Measurements from ENCODE around the gene SPSB2. TPM values are rescaled to one million over a fixed set of nuclear protein-coding genes. Genes with fewer than 3 reads are reported as not detected.
A peak's percentile ranks its signal among the peaks of the same experiment; 100 is the strongest.

Gene SPSB2
- total and polyA plus RNA-seq, 2 donors from 2014 or later: 19.0 to 21.3 TPM

DNA sequence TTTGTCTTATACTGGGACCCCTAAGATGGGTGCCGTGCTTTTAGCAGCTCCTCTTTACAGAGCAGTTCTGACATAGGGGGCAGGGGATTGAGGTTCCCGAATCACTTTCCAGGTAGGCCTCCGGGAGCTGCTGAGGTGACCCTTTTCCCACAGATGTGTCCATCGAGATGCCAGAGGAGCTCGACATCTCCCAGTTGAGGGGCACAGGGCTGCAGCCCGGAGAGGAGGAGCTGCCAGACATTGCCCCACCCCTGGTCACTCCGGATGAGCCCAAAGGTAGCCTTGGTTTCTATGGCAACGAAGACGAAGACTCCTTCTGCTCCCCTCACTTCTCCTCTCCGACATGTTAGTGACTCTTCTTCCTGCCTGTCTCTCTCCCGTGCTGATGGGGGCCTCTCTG, 10.1 kb downstream of the SPSB2 start:
- DNase-seq (peak in 1 of 5 donors; percentile 59), FAIRE-seq (no peak)
- intact Hi-C loops (cut with DNase I): no loop called here
- peaks cover 6 to 56% (median 34%) of the 10 kb centered on the region in 3 donors for H3K36me3 ChIP-seq (ENCODE audit: control insufficient read depth in 2 of 3, insufficient read depth in 3 of 3, low read length in 3 of 3)
- H3K4me3 ChIP-seq (ENCODE audit: low read length in 3 of 3): no peak overlapping the region
- H3K27ac ChIP-seq (ENCODE audit: low read depth in 2 of 2, low read length in 2 of 2): no peak overlapping the region
- H3K27me3 ChIP-seq (ENCODE audit: control insufficient read depth, insufficient read depth, low read length): no peaks in the 10 kb centered on the region
- peaks cover 0 to 5% (median 0%) of the 10 kb centered on the region in 3 donors for H3K4me1 ChIP-seq (ENCODE audit: control insufficient read depth in 2 of 3, insufficient read depth in 2 of 3, low read depth in 1 of 3, low read length in 3 of 3)
- no peaks in the 10 kb centered on the region for H3K9me3 ChIP-seq (ENCODE audit: control insufficient read depth in 2 of 3, insufficient read depth in 1 of 3, low read length in 3 of 3)
- no peak overlapping the region for H3K9ac ChIP-seq (ENCODE audit: low read length in 3 of 3)
- TF ChIP-seq, protein P1, sequence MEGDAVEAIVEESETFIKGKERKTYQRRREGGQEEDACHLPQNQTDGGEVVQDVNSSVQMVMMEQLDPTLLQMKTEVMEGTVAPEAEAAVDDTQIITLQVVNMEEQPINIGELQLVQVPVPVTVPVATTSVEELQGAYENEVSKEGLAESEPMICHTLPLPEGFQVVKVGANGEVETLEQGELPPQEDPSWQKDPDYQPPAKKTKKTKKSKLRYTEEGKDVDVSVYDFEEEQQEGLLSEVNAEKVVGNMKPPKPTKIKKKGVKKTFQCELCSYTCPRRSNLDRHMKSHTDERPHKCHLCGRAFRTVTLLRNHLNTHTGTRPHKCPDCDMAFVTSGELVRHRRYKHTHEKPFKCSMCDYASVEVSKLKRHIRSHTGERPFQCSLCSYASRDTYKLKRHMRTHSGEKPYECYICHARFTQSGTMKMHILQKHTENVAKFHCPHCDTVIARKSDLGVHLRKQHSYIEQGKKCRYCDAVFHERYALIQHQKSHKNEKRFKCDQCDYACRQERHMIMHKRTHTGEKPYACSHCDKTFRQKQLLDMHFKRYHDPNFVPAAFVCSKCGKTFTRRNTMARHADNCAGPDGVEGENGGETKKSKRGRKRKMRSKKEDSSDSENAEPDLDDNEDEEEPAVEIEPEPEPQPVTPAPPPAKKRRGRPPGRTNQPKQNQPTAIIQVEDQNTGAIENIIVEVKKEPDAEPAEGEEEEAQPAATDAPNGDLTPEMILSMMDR (IDR thresholded peaks at IDR 0.05; ENCODE audit: borderline replicate concordance, extremely low read depth, insufficient read depth): no peak

DNA sequence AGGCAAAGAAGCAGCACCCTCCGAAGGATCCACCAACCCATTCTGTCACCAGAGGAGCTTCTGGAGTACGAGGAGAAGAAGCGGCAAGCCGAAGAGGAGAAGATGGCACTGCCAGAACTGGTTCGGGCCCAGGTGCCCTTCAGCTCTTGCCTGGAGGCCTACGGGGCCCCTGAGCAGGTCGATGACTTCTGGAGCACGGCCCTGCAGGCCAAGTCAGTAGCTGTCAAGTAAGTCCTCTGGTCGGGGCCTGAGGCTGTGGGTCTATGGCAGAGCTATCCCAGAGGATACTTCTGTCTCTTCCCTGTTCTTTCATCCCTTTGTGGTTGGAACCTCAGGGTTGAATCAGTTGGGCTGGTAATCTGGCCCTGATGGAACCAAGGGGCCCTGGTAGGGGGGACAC, 11.7 kb downstream of the SPSB2 start:
- Histone ChIP-seq H3K4me1 (ENCODE audit: control insufficient read depth in 2 of 3, insufficient read depth in 2 of 3, low read depth in 1 of 3, low read length in 3 of 3) (no peaks in the 10 kb centered on the region), H3K27me3 (ENCODE audit: control insufficient read depth, insufficient read depth, low read length) (no peaks in the 10 kb centered on the region), H3K9me3 (ENCODE audit: control insufficient read depth in 2 of 3, insufficient read depth in 1 of 3, low read length in 3 of 3) (no peaks in the 10 kb centered on the region), H3K4me3 (ENCODE audit: low read length in 3 of 3) (no peak overlapping the region), H3K9ac (ENCODE audit: low read length in 3 of 3) (no peak overlapping the region), H3K36me3 (ENCODE audit: control insufficient read depth in 2 of 3, insufficient read depth in 3 of 3, low read length in 3 of 3) (peaks cover 12 to 72% (median 46%) of the 10 kb centered on the region in 3 donors), H3K27ac (ENCODE audit: low read depth in 2 of 2, low read length in 2 of 2) (no peak overlapping the region)
- TF ChIP-seq, protein P1 (IDR thresholded peaks at IDR 0.05; ENCODE audit: borderline replicate concordance, extremely low read depth, insufficient read depth): no peak
- DNase-seq (peak in 1 of 5 donors; percentile 59), FAIRE-seq (no peak)
- intact Hi-C loops (cut with DNase I): no loop called here

DNA sequence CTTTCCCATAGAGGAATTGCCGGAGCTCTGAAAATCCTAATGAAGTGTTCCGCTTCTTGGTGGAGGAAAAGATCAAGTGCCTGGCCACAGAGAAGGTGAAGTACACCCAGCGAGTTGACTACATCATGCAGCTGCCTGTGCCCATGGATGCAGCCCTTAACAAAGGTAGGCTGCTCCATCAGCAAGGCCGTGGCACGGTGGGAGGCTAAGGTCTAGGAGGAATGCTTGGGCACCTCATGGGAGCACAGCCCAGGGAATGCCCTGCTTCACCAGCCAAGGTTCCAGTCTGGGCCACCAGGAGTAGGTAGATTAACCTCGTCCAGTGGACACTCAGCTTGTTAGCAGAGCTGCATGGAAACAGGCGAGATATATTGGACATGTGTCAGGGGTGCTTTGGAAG, 12.2 kb downstream of the SPSB2 start:
- H3K27me3 ChIP-seq (ENCODE audit: control insufficient read depth, insufficient read depth, low read length): no peaks in the 10 kb centered on the region
- no peaks in the 10 kb centered on the region for H3K9me3 ChIP-seq (ENCODE audit: control insufficient read depth in 2 of 3, insufficient read depth in 1 of 3, low read length in 3 of 3)
- peaks cover 12 to 77% (median 46%) of the 10 kb centered on the region in 3 donors for H3K36me3 ChIP-seq (ENCODE audit: control insufficient read depth in 2 of 3, insufficient read depth in 3 of 3, low read length in 3 of 3)
- no peak overlapping the region for H3K9ac ChIP-seq (ENCODE audit: low read length in 3 of 3)
- no peak for FAIRE-seq
- peak in 1 of 5 donors; percentile 41 for DNase-seq
- intact Hi-C loops (cut with DNase I): no loop called here
- TF ChIP-seq, protein P1 (IDR thresholded peaks at IDR 0.05; ENCODE audit: borderline replicate concordance, extremely low read depth, insufficient read depth): no peak
- no peak overlapping the region for H3K4me3 ChIP-seq (ENCODE audit: low read length in 3 of 3)
- H3K27ac ChIP-seq (ENCODE audit: low read depth in 2 of 2, low read length in 2 of 2): no peak overlapping the region
- no peaks in the 10 kb centered on the region for H3K4me1 ChIP-seq (ENCODE audit: control insufficient read depth in 2 of 3, insufficient read depth in 2 of 3, low read depth in 1 of 3, low read length in 3 of 3)

DNA sequence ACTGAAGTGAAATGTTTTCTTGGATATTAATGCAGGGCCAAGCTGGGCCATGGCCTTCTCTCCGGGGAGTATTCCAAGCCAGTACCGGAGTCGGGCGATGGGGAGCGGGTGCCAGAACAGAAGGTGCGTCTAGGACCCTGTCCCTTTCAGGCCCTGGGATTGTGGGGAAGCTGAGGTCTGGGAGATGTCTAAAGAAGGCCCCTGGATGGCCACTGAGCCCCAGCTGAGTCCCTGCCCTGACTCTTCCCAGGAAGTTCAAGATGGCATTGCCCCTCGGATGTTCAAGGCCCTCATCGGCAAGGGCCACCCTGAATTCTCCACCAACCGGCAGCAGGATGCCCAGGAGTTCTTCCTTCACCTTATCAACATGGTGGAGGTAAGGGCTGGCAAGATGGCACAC, 13.0 kb downstream of the SPSB2 start:
- TF ChIP-seq, protein P1 (IDR thresholded peaks at IDR 0.05; ENCODE audit: borderline replicate concordance, extremely low read depth, insufficient read depth): no peak
- no peak overlapping the region for H3K27ac ChIP-seq (ENCODE audit: low read depth in 2 of 2, low read length in 2 of 2)
- no peaks in the 10 kb centered on the region for H3K27me3 ChIP-seq (ENCODE audit: control insufficient read depth, insufficient read depth, low read length)
- H3K9ac ChIP-seq (ENCODE audit: low read length in 3 of 3): no peak overlapping the region
- peaks cover 12 to 77% (median 46%) of the 10 kb centered on the region in 3 donors for H3K36me3 ChIP-seq (ENCODE audit: control insufficient read depth in 2 of 3, insufficient read depth in 3 of 3, low read length in 3 of 3)
- DNase-seq (peak in 1 of 5 donors; percentile 55), FAIRE-seq (no peak)
- intact Hi-C loops (cut with DNase I): no loop called here
- no peaks in the 10 kb centered on the region for H3K9me3 ChIP-seq (ENCODE audit: control insufficient read depth in 2 of 3, insufficient read depth in 1 of 3, low read length in 3 of 3)
- no peak overlapping the region for H3K4me3 ChIP-seq (ENCODE audit: low read length in 3 of 3)
- no peaks in the 10 kb centered on the region for H3K4me1 ChIP-seq (ENCODE audit: control insufficient read depth in 2 of 3, insufficient read depth in 2 of 3, low read depth in 1 of 3, low read length in 3 of 3)
